ENCODE results near the gene ATAT1.
A peak's percentile ranks its signal among the peaks of the same experiment; 100 is the strongest.
"Not testable (repeated sequence)": the region's sequence is repeated elsewhere in the genome, so short reads cannot be mapped to it uniquely, and the experiment has no call there.

ATAT1 gene

DNA sequence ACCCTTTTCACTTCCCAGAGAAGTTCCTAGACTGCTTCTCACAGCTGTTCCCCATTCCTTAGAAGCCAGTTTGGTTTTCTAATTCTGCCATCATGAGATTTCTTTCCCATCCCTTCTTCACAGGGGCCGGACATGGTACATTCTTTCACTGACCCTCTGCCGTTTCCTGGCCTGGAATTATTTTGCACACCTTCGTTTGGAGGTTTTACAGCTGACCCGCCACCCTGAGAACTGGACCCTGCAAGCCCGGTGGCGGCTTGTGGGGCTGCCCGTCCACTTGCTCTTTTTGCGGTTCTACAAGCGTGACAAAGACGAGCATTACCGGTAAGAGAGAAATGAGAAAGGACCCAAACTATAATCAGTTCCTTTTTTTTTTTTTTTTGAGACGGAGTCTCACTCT is 24.5 kb downstream of the ATAT1 start:
- no peak for DNase-seq (ENCODE audit: low spot score)

DNA sequence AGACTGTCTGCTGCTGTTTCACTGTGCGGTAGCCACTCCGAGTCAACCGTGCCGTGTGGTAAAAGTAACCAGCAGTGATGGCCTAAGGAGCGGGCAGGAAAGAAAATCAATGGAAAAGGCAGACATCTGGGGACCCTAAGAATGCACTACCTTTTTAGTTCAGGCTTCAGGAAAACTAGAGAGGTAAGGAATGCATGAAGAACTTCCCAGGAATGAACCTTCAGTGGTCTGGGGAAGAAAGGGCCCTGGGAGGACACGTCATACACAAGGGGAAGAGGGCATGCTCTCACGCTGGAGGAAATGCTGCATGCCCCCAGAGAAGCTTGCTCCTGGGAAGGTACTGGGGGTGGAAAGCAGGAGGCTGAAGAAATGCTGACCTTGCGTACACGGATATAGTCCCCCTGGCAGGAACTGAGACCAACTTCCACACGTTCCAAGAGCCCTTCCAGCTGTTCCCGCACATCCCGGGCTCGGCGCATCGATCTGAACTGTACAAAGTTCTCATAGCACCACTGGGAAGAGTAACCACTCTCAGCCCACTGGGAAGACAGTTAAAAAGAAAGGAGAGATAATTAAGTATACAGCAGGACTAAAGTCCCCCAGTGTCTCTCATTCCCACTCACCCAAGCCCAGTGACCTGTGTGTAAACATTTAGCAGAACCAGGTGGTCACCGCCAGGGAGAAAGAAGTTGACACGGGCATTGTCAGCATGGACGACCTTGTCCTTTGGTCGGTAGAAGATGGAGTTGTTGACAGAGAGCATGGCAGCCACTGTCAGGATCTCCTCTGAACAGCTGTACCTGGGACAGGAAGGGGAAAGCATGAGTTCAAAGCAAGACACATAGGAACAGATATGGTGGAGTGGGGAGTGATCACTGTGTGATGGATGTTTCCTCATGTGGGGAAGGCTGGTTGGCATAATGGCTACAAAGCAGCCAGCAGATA is 28.4 kb downstream of the ATAT1 start:
- no peak for DNase-seq (ENCODE audit: low spot score)

DNA sequence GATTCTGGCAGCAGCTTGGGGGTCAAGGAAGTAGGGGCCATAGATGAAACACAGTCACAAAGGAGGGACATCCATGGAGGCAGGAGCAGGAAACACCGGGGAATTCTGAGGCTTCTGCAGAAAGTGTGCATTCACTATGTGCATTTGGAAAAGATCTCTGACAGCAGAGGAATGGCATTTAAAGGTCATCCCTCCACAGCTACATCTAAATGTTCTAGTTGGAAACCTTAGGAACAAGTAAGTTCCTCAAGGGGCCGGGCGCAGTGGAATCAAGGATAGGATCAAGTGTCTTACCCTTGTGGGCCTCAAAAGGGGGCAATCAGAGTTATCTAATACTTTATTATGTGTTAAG is 29.0 kb downstream of the ATAT1 start:
- DNase-seq (ENCODE audit: low spot score) = no peak

DNA sequence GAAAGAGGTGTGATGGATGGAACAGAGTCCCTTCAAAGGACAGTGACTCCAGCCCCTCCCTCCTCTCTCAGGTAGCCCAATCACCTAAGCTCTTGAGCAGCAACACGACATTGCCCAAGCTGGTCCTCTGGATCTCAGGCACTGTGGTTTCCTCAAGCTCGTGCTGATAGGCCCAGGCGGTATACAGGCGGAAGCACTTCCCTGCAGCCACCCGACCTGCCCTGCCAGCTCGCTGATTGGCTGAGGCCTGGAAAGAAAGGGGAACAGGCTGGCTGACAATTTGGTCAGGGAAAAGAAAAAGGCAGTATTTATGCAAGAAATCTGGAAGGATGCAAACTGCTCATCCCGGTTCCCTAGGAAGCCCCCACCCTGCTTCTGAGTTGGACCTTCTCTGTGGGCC is 29.8 kb downstream of the ATAT1 start:
- no peak for DNase-seq (ENCODE audit: low spot score)

DNA sequence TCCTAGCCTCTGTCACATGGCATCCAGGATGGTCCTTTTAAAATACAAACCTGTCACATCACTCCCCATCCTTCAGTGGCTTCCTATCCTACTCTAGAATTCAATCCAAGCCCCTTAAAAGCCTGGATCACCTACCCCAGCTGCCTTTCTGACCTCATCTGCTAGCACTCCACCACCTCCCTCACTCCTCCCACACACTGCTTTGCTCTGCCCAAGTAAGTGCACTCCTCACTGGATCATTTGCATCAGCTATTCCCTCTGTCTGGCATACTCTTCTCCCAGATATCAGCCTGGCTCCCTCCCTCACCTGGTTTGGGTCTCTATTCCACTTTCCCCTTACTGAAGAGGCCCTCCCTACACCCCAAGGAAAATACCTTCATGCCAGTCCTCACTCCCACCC is 30.8 kb downstream of the ATAT1 start:
- no peak for DNase-seq (ENCODE audit: low spot score)

DNA sequence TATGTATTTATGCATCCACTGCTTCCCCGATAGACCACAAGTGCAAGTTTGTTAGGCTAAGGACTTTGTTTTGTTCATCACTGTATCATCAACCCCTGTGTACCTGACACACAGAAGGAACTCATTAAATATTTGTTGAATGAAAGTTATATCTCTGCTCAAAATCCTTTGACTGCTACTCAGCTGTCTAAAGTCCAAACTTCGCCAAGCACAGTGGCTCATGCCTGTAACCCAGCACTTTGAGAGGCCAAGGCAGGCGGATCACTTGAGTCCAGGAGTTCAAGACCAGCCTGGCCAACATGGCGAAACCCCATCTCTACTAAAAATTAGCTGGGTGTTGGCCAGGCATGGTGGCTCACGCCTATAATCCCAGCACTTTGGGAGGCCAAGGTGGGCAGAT is 31.2 kb downstream of the ATAT1 start:
- DNase-seq (ENCODE audit: low spot score) = not testable (repeated sequence)

DNA sequence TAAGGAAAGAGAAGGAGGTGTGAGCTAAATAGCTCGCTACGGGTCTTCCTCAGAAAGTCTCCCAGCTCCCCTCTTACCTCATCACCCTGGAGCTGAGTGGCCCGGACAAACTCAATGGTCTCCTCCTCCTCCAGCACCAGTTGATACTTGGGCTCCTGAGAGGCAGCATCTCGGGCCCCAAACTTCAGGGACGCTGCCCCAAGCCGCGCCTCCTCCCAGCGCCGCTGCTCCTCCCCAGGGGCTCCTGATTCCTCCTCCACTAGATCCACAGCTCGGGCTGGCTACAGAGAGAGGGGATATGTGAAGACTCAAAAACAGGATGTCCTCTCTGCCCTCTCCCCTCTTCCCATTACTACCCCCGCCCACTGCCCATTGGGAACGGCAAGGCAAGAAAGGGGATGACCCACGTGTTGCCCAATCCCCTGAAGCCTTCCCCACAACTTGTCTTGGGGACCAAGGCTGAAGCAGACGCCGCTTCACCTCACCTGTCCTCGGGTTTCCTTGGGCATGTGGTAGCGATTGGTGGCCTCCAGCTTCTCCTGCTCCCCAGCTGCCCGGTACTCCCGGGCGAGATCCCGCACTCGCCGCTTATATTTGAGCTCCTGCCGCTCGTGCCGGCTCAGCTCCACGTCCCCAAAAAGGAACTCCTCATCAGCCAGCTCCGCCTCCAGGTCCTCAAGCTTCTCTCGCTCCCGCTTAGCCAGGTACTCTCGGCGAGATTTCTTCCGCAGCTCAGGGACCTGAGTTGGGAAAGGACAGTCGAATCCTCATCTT is 38.5 kb downstream of the ATAT1 start:
- DNase-seq (ENCODE audit: low spot score) = no peak

DNA sequence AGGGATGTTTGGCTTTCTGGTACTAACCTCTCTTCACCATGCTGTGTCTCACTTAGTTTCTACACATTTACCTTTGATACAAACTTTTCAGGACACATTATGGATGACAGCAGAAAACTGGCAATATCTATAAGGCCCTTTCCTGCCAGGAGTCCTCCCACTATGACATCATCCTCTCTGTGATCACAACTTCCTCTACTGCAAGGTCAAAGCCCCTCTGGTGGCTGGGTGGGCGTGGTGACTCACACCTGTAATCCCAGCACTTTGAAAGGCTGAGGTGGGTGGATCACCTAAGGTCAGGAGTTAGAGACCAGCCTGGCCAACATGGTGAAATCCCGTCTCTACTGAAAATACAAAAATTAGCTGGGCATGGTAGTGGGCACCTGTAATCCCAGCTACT is 39.6 kb downstream of the ATAT1 start:
- DNase-seq (ENCODE audit: low spot score) = not testable (repeated sequence)

DNA sequence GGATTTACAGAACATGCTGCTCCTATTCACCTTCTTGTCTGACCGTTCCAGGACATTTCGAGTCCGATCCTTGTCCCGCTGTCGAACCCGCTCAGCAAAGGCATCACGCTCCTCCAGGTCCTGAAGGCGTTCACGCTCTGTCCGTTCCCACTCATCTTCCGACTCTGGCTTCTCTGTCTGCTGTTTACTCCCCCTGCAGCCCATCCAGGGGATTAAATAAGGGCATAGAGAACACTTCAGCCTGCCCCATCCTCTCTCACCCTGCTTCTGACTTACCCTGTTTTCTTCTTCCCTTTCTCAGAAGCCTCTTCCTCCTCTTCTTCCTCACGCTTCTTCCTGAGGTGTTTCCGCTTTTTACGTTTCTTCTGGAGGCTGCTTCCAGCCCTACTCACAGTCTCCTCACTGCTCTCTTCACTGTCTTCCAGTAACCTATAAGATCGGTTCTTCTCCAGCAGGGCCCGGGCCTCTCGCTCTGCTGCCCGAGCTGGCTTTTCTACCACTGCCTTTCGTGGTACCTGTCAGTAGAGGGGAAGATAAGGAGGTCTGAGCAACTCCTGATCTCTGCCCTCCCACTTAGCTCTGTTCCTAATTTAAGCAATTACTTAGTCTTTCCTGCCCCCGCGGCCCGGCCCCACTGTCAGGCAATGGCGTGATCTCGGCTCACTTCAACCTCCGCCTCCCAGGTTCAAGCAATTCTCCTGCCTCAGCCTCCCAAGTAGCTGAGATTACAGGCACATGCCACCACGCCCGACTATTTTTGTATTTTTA is 44.3 kb downstream of the ATAT1 start:
- no peak for DNase-seq (ENCODE audit: low spot score)

DNA sequence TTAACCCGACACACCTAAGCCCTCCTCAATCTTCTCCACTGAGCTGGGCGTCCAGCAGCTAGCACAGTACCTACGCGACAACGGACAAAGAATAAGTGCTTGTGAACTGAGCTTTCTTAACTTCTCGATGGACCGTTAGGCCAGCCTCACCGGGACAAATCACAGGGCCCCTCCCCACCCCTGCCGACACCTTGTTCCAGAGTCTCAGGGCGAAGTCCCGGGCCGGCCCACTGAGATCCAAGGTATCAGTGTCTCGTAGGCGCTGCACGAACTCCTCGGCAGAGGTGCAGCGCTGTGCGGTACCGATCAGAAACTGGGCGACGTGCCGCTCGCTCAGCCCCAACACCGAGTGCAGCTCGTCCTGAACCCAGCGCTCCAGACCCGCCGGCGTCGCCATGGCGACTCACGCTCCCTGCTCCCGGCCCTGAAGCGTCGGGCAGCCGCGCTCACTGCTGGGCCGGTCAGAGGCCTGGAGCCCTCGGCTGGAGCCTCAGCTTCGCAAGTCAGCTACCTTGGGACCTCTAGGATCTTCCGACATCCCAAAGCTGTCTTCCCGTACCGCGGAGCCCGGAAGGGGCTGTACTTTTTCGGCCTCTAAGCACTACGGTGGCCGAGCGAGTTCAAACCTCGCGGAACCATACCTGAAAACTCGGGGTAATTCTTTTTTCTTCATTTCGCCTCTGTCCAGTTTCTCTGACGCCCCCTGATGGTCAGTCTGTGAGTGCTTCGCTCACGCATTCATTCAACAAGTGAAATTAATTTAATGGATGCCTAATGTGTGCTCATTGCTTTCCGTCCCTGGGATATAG is 46.0 kb downstream of the ATAT1 start, which contains the start of gene DHX16:
TSS of gene DHX16 (minus strand) at position 562 of the 809 bp plus-strand sequence. CDS start at position 397, 165 bp downstream.
- peak; percentile 96 for DNase-seq (ENCODE audit: low spot score)

DNA sequence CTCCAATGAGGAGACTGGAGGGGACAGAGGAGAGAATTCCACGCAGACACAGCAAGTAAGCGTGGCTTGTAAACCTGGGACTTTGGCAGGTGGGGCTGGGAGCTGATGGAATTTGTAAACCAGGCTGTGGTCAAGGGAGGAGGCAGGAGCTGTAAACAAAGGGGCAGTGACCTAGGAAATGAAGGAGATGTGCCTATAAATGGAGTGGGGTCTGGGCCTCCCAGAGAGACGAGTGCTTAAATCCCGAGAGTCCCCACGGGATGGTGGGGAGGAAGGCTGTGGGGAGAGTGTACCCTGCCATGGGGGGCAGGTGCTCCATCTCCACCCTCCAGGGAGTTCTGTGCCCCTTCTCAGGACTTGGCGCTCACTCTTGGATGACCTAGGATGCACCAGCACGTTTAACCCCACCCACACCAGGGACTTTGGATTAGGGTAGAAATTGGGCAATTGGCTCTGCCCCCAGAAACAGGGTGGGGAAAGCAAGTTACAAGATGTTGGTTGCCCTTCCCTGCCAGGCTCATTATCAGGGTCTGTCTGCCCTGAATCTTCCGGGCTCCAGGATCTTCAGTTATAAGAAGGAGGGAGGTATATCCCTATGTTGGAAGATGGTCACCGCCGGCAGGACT is 50.1 kb downstream of the ATAT1 start:
- no peak for DNase-seq (ENCODE audit: low spot score)

DNA sequence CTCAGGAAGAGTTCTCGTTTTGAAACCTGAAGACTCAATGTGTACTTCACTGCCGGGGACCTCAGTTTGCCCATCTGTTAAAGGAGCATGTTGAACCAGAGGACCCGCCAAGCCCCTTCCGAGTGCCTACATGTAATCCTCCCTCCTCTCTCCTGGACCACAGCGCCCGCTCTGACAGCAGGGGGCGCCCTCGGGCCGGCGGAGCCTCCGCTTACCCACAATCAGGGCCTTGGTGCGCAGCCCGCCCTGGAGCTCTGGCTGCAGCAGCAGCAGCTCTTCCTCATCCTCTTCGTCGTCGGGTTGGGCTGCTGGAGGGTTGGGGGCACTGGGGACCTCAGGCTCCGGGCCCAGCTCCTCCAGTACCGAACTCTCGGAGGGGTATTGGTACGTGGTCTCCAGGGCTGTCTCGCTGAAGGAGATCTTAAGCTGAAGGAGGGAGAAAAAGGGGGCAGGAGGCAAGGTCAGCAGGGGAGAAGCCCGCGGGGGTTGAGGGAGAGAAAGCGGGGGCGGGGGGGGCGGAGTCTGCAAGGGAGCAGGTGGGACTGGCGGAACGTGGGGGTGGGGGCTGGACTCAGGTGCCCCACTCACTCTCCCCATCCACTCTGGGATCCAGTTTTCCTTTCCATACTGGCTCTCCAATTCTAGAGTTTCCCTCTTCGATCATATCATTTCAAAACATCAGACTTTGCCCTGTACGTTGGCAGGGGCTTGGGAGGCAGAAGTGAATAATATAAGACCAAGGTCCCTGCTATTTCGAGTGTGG is 52.5 kb downstream of the ATAT1 start:
- peak; percentile 94 for DNase-seq (ENCODE audit: low spot score)

DNA sequence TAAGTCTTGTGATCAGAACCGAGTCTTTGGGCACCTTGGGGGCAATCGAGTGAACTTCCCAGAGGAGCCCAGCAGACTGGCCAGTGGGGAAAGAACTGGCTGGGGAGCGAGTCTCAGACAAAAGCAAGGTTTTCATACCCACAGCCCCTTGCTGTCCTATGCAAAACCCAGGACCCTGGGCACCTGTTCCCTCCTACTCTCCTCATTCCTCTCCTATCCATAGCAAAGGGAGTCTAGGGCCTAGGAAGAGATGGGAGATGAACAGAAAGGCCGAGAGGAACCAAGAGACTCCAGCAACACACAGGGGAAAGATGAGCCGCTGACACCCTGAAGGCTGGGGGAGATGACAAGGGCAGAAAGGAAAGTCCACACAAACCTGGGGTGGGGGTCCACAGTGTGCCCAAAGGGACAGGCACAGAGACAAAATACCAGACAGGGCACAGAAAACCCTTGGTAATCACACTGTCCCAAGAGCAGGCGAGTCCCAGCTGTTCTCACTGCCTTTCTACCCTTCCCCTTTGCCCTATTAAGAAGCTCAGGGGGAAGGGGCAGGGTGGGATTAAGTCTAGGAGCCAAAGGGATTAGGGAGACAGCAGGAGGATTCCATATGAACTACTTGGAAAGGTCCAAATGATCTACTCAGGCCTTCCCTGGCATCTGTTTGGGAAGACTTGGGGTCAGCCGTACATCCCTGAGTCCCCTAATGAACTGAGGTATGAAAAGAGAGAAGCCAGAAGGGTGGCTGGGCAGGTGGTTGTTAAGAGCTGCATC is 53.3 kb downstream of the ATAT1 start:
- no peak for DNase-seq (ENCODE audit: low spot score)

DNA sequence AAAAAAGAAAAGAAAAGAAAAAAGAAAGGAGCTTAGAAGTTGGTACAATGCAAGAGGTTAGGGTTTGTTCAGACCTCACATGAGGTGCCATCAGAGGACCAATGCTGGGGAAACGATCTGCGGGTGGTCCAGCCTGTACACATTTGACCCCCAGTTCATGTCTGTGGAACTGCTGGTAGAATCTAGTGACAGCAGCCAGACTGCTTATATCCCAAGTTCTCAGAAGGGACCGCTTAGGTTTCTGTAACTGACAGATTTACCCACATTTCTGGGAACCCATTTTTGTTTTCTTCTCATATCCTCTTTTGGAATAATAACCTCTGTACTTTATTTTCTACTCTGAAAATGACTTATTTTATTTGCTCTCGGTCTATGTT is 55.1 kb downstream of the ATAT1 start:
- DNase-seq (ENCODE audit: low spot score) = no peak

DNA sequence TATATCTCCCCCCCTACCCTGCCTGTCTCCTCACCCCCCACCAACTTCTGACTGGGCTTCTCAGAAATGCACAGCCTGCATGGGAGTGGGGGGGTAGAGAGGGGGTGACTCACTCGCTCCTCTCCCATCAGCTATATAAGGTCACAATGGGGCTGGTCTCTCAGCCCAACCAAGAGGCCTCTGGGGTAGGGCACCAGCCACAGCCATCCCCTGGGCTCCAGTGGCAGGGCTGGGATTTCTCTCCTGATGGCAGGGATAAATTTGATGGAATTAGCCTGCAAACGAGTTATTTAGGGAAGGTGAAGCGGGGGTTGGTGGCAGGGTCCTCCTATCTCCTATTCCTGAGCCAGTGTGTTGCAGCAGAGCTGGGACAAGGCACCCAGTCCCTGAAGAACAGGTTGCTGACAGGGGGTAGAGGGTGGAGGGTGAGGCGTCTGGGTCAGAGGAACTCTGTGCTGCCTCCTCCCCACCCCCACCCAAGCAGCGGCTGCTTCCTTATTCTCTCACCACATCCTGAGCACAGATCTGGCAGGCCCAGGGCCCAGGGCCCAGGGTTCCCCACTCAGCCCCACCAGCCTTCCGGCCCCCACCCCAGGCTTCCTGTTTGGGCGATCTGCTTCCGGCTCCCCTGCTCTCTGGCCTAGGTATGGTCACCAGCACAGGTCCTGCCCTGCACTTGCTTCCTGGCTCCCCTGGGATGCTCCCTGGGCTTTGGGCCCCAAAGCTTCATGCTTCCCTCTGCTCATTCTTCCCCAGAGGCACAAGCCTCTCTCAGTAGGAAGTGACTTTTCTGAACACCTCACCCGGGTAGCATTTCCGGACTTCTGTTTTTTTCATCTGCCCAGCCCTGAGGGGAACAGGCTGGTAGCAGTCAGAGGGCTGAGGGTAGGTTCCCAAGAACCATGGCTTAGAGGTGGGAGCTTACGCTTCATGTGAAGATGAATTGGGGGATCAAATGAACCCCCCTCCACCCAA is 55.8 kb downstream of the ATAT1 start:
- DNase-seq (ENCODE audit: low spot score) = peak; percentile 94

DNA sequence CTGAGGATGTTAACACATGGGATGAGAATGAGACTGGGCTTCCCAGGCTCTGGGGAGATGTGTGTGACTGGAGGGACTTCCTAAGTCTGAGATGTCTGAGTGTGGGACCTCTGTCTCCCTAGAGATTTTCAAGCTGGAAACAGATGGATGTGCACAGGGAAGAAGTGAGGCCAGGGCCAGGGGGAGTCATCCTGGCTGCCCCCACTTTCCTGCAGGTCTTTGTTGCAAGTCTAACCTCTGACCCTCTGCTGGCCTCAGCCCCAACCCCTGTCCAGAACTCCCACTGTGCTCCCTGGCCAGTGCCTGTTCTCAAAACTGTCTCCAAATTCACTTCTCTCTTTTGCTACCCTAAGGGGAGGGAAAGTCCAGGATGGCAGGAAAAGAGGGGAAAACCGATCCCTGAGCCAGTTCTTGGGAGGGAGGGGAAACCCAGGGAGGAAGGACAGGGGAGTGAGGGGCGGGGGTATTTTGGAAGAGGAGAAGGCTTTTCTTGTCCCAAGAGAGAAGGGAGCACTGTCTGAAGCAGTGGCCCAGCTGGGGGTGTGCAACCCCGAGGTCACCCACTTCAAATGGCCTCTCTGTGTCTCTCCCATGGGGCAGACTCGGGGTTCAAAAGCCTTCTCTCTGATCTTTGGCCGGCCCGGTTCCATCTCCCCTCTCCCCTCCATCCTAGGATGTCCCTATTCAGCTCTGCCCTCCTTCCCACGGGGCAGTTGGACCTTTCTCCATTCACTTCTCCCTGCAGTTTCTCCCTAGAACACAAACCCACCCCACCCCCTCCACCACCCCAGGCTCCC is 56.7 kb downstream of the ATAT1 start:
- no peak for DNase-seq (ENCODE audit: low spot score)

DNA sequence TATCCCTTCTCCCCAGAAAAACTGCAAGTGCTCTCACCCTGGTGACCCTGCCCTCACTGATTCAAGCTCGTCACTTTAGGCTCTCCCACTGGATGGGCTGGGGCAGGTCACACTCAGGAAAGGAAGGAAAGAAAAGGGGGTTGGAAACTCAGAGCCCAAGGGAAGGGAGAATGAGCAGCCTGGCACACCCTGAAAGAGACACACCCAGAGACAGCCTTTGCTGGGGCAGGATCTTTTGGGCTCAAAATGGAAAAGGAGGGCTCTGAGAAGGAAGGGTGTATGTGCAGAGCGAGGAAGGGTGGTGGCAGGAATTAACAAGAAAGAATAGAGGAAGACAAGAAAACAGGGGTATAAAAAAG is 57.3 kb downstream of the ATAT1 start:
- DNase-seq (ENCODE audit: low spot score) = no peak

All from activated CD4-positive, alpha-beta T cell treated with anti-CD3 and anti-CD28 coated beads, Interleukin-2, Interleukin-4, amounts not matched to agents 100 ng/mL and 50 ng/mL, durations not matched to agents 16 hours and 8 hours (primary cell).